Progenitor cell of endocrine pancreas (in vitro differentiated cells): ENCODE measurements around the gene SGCD. TPM values are rescaled to one million over a fixed set of nuclear protein-coding genes. Genes with fewer than 3 reads are reported as not detected.

Source experiments
- DNase-seq: peaks from one replicate; pipeline ENCODE4 v3.0.0; 2021; ENCODE audit warnings: low spot score; ENCODE audit not compliant: unreplicated experiment
- H3K27ac Mint-ChIP-seq: 2 replicates; pipeline ENCODE4 v1.8.0; 2021; ENCODE audit warnings: mild to moderate bottlenecking, moderate library complexity, mixed read lengths
- H3K27me3 Mint-ChIP-seq: 2 replicates; pipeline ENCODE4 v1.8.0; 2021; ENCODE audit warnings: mixed read lengths
- H3K36me3 Mint-ChIP-seq: 2 replicates; pipeline ENCODE4 v1.8.0; 2022; ENCODE audit warnings: mixed read lengths; ENCODE audit not compliant: insufficient read depth
- H3K4me1 Mint-ChIP-seq: 2 replicates; pipeline ENCODE4 v1.8.0; 2021; ENCODE audit warnings: low read depth, mixed read lengths
- H3K4me3 Mint-ChIP-seq: 2 replicates; pipeline ENCODE4 v1.8.0; 2021; ENCODE audit warnings: low read depth, mild to moderate bottlenecking, moderate library complexity, mixed read lengths
- H3K9me3 Mint-ChIP-seq: 2 replicates; pipeline ENCODE4 v1.8.0; 2021; ENCODE audit warnings: low read depth, mixed read lengths
- CTCF ChIP-seq: fragments of 200-600 bp; sonication (generic); IDR thresholded peaks from one replicate; pipeline ENCODE4 v1.5.0; 2021; ENCODE audit warnings: antibody characterized with exemption, mild to moderate bottlenecking; ENCODE audit not compliant: unreplicated experiment
- total RNA-seq: library from RNA; stranded (reverse); gene quantifications from 2 replicates; pipeline ENCODE4 v1.2.1, GENCODE V29; 2021

SGCD gene
- total RNA-seq, 1 donor from 2014 or later = 5.9 TPM

GRCh38 chr5:156469636-156470035, 142.7 kb downstream of the SGCD start:
- TF ChIP-seq CTCF = no peak
- Mint-ChIP-seq H3K36me3 (no peaks in the 10 kb centered on the region), H3K27me3 (no peaks in the 10 kb centered on the region), H3K4me1 (no peaks in the 10 kb centered on the region), H3K9me3 (no peaks in the 10 kb centered on the region), H3K27ac (no peak overlapping the region), H3K4me3 (no peak overlapping the region)
- DNase-seq = no peak

GRCh38 chr5:156471893-156472292, 144.9 kb downstream of the SGCD start:
- no peak for DNase-seq
- Mint-ChIP-seq H3K4me1 (peaks cover 12% of the 10 kb centered on the region), H3K9me3 (no peaks in the 10 kb centered on the region), H3K27me3 (no peaks in the 10 kb centered on the region), H3K36me3 (no peaks in the 10 kb centered on the region), H3K4me3 (no peak overlapping the region), H3K27ac (no peak overlapping the region)
- TF ChIP-seq CTCF = no peak

GRCh38 chr5:156473269-156473908, 146.4 kb downstream of the SGCD start:
- Mint-ChIP-seq H3K36me3 (no peaks in the 10 kb centered on the region), H3K4me1 (peaks cover 12% of the 10 kb centered on the region), H3K4me3 (no peak overlapping the region), H3K9me3 (no peaks in the 10 kb centered on the region), H3K27ac (no peak overlapping the region), H3K27me3 (no peaks in the 10 kb centered on the region)
- no peak for TF ChIP-seq CTCF
- DNase-seq = no peak

GRCh38 chr5:156474251-156474650, 147.3 kb downstream of the SGCD start:
- TF ChIP-seq CTCF = no peak
- no peaks in the 10 kb centered on the region for H3K9me3 Mint-ChIP-seq
- H3K4me1 Mint-ChIP-seq = peaks cover 12% of the 10 kb centered on the region
- H3K27me3 Mint-ChIP-seq = no peaks in the 10 kb centered on the region
- no peak overlapping the region for H3K27ac Mint-ChIP-seq
- H3K36me3 Mint-ChIP-seq = no peaks in the 10 kb centered on the region
- H3K4me3 Mint-ChIP-seq = no peak overlapping the region
- DNase-seq = no peak

- Mint-ChIP-seq H3K27me3 (no peaks in the 10 kb centered on the region), H3K27ac (no peak overlapping the region), H3K36me3 (no peaks in the 10 kb centered on the region), H3K4me1 (peaks cover 12% of the 10 kb centered on the region), H3K9me3 (no peaks in the 10 kb centered on the region), H3K4me3 (no peak overlapping the region)
- no peak for DNase-seq
- TF ChIP-seq CTCF = no peak
These were observed 148.5 kb downstream of the SGCD start for GRCh38 chr5:156475182-156476157.
